Left lung (tissue), 10 donors: Measurements from ENCODE around the gene IL17D. TPM values are rescaled to one million over a fixed set of nuclear protein-coding genes. Genes with fewer than 3 reads are reported as not detected.

ENCODE experiments used
- ATAC-seq: fragments of 200-7000 bp; cut with Tn5 transposase; one replicate; pipeline ENCODE4 v1.9.1; 2020; ENCODE audit warnings: moderate library complexity
- DNase-seq, 4 donors: peaks; one replicate each; pipeline ENCODE4 v3.0.0-alpha.2; 2013 to 2020
- H3K27ac ChIP-seq, 2 donors: fragments of 200-600 bp; sonication (generic) in 1 of 2; one replicate each; pipeline versions ENCODE4 v1.5.0 to v1.8.0; 2020 to 2021
- H3K27me3 ChIP-seq, 2 donors: fragments of 200-600 bp; sonication (generic) in 1 of 2; one replicate each; pipeline versions ENCODE4 v1.5.0 to v1.8.0; 2020 to 2021
- H3K36me3 ChIP-seq, 2 donors: fragments of 200-600 bp; sonication (generic) in 1 of 2; one replicate each; pipeline versions ENCODE4 v1.5.0 to v1.8.0; 2020 to 2021
- H3K4me1 ChIP-seq, 2 donors: fragments of 200-600 bp; one replicate each; pipeline ENCODE4 v1.8.0; 2021
- H3K4me3 ChIP-seq, 2 donors: fragments of 200-600 bp; sonication (generic) in 1 of 2; one replicate each; pipeline versions ENCODE4 v1.5.0 to v1.8.0; 2020 to 2021; ENCODE audit warnings: mild to moderate bottlenecking in 1 of 2
- H3K9me3 ChIP-seq, 2 donors: fragments of 200-600 bp; sonication (generic) in 1 of 2; one replicate each; pipeline versions ENCODE4 v1.5.0 to v1.8.0; 2020 to 2021
- intact Hi-C, 2 donors: fragments of 100-400 bp; cut with DNase I; formaldehyde crosslinking; loops; one replicate each; pipeline versions ENCODE4 v1.11.2 to v1.14.2; 2022
- polyA plus RNA-seq, 6 donors: library from polyadenylated mRNA; unstranded; fragments of 120-200 nt; gene quantifications; one replicate each; pipeline ENCODE4 v1.2.1, GENCODE V29; 2013; ENCODE audit not compliant: insufficient read length in 6 of 6
- total RNA-seq, 2 donors: library from RNA; stranded (reverse); fragmentation: NEBNext Ultra II Directional; extraction: Animal tissue kit (Norgen Biotek cat#: 25700); gene quantifications; one replicate each; pipeline ENCODE4 v1.2.1, GENCODE V29; 2021
- TF ChIP-seq, protein P1 (sequence below), 2 donors: fragments of 200-600 bp; sonication (generic) in 1 of 2; IDR thresholded peaks; one replicate each; pipeline versions ENCODE4 v1.5.0 to v1.8.0; 2021; ENCODE audit warnings: antibody characterized with exemption in 2 of 2
- donor health status: DM: no; HTN: yes; CAD: no.
- donor health status: DM: no; HTN: no; CAD: no.

The IL17D gene
- total and polyA plus RNA-seq, 8 donors, result 1.1 to 12.2 (median 8.7) TPM

- no peak for DNase-seq
- Histone ChIP-seq H3K4me1 (no peaks in the 10 kb centered on the region), H3K27ac (no peak overlapping the region), H3K9me3 (no peaks in the 10 kb centered on the region), H3K27me3 (no peaks in the 10 kb centered on the region), H3K4me3 (no peak overlapping the region), H3K36me3 (peaks cover 0 to 13% of the 10 kb centered on the region in 2 donors)
- TF ChIP-seq, protein P1, sequence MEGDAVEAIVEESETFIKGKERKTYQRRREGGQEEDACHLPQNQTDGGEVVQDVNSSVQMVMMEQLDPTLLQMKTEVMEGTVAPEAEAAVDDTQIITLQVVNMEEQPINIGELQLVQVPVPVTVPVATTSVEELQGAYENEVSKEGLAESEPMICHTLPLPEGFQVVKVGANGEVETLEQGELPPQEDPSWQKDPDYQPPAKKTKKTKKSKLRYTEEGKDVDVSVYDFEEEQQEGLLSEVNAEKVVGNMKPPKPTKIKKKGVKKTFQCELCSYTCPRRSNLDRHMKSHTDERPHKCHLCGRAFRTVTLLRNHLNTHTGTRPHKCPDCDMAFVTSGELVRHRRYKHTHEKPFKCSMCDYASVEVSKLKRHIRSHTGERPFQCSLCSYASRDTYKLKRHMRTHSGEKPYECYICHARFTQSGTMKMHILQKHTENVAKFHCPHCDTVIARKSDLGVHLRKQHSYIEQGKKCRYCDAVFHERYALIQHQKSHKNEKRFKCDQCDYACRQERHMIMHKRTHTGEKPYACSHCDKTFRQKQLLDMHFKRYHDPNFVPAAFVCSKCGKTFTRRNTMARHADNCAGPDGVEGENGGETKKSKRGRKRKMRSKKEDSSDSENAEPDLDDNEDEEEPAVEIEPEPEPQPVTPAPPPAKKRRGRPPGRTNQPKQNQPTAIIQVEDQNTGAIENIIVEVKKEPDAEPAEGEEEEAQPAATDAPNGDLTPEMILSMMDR (IDR thresholded peaks at IDR 0.05), result no peak
- intact Hi-C loops, result no loop called here
- ATAC-seq, result no peak
These were observed 16.5 kb upstream of the IL17D start for GRCh38 chr13:20686863-20687579.

DNA sequence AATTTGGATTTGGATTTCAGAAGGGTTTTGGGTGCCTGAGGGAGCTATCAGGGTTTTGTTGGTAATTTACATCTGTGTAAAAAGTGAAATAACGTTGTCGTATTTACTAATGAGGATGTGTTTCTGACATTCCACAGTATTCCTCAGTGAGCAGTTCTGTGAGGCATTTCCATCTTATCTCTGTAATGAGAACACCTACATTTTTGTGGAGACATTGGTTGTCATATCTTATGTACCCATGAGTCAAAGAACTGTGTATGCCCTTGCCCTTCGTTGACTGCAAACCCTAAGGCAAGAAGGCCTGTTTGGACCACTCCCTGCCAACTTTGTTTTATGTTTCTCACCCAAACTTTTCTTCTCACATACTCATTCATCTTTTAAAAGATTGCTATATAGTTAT is 14.2 kb upstream of the IL17D start:
- TF ChIP-seq, protein P1 (IDR thresholded peaks at IDR 0.05), result no peak
- no peaks in the 10 kb centered on the region for H3K27me3 ChIP-seq
- intact Hi-C loops, result no loop called here
- DNase-seq, result no peak
- no peaks in the 10 kb centered on the region for H3K9me3 ChIP-seq
- no peak overlapping the region for H3K4me3 ChIP-seq
- H3K27ac ChIP-seq, result no peak overlapping the region
- peaks cover 0 to 13% of the 10 kb centered on the region in 2 donors for H3K36me3 ChIP-seq
- no peaks in the 10 kb centered on the region for H3K4me1 ChIP-seq
- no peak for ATAC-seq

DNA sequence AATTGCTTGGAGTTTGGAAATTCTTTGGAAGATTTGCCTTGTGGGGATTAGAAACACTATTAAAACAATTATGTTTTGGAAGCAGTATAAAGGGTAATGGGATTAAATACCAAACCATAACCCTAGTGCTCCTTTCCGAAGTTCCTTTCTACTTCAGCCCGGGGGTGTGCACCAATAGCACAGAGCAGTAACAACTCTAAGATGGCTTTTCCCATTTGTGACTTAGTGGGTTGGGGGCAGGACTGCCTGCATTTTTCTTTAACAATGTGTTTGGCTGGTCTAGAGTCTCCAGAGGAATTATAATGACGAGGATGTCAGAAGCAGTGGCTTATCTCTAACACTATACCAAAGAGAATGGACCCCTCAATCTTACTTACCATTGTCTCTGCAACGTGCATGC is 11.9 kb upstream of the IL17D start:
- ATAC-seq, result no peak
- Histone ChIP-seq H3K27ac (no peak overlapping the region), H3K36me3 (peaks cover 0 to 13% of the 10 kb centered on the region in 2 donors), H3K4me1 (no peaks in the 10 kb centered on the region), H3K4me3 (no peak overlapping the region), H3K27me3 (no peaks in the 10 kb centered on the region), H3K9me3 (no peaks in the 10 kb centered on the region)
- DNase-seq, result no peak
- intact Hi-C loops, result no loop called here
- TF ChIP-seq, protein P1 (IDR thresholded peaks at IDR 0.05), result no peak

DNA sequence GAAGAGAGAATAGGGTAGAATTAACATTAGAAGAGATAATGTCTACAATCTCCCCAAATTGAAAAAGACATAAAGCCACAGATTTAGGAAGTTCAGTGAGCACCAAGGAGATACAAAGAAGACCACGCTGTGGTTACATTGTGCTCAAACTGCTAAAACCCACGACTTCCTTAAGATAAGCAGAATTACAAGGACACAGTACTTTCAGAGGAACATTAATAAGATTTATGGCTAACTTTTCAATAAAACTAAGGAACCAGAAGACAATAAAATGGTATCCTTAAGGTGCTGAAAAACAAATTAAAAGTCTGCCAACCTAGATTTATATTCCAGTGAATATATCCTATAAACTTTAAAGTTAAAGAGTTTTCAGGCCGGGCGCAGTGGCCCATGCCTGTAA is 7.4 kb upstream of the IL17D start:
- intact Hi-C loops, result no loop called here

DNA sequence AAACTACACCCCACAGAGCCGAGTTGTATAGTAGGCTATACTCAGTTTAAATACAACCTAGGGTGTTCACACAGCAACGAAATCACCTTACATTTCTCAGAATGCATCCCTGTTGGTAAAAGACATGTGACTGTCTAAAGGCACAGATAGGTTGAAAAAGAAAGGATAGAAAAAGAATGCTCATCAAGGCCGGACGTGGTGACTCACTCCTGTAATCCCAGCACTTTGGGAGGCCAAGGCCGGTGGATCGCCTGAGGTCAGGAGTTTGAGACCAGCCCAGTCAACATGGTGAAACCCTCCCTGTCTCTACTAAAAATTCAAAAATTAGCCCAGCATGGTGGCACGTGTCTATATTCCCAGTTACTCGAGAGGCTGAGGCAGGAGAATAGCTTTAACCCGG is 3.8 kb upstream of the IL17D start:
- H3K4me1 ChIP-seq, result peaks cover 0 to 14% of the 10 kb centered on the region in 2 donors
- TF ChIP-seq, protein P1 (IDR thresholded peaks at IDR 0.05), result no peak
- H3K9me3 ChIP-seq, result no peaks in the 10 kb centered on the region
- ATAC-seq (no peak), DNase-seq (no peak)
- H3K27me3 ChIP-seq, result peaks cover 6 to 39% of the 10 kb centered on the region in 2 donors
- intact Hi-C loops, result no loop called here
- no peak overlapping the region for H3K27ac ChIP-seq
- no peaks in the 10 kb centered on the region for H3K36me3 ChIP-seq
- H3K4me3 ChIP-seq, result no peak overlapping the region

More for the DNA sequence above, 7.4 kb upstream of the IL17D start:
- no peak for DNase-seq
- TF ChIP-seq, protein P1 (IDR thresholded peaks at IDR 0.05), result no peak
- Histone ChIP-seq H3K36me3 (peaks cover 0 to 5% of the 10 kb centered on the region in 2 donors), H3K27ac (no peak overlapping the region), H3K27me3 (peaks cover 0 to 15% of the 10 kb centered on the region in 2 donors), H3K4me3 (no peak overlapping the region), H3K9me3 (no peaks in the 10 kb centered on the region), H3K4me1 (no peaks in the 10 kb centered on the region)
- ATAC-seq, result no peak
